ENCODE data around the gene DCTN3.
A peak's percentile ranks its signal among the peaks of the same experiment; 100 is the strongest.

The DCTN3 gene

GRCh38 chr9:34570809-34571480, 49.4 kb downstream of the DCTN3 start:
- no peak for DNase-seq

GRCh38 chr9:34570376-34570775, 49.9 kb downstream of the DCTN3 start:
- DNase-seq: no peak

DNA sequence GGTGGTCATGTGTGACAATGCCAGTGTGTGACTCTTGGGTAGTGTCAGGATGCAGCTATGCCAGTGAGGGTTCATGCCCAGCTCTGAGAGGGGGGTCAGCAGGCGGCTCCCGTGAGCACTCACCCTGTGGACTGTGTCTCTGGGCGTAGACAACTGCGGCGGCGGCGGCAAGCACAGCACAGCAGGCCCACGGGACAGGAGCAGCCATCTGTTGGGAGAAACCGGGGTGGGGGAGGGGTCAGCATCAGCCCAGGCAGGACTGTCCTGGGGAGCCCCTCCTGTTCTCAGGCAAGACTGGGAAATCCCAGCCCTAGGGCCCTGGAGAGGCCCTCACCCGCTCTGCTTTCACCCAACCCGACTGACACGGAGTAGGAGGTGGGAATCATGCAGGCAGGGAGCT, 51.5 kb downstream of the DCTN3 start:
- peak; percentile 67 for DNase-seq

DNA sequence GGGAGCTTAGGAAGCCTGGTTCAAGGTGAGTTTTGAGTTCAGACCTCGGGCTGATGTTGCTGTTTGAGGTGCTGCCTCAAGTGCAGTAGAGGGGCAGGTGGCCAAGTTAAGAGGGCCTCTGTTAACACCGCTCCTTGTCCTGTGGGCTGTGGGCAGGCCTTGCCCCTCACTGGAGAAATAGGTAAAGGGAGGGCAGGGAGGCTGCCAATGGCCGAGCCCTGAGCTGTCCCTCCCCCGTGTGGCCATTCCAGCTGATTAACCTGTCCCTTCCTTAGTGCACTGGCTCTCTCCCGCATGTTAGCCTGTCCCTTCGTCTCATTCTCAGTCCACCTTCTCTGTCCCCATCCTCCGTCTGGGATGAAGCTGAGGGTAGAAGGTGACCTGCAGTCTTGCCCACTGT, 52.2 kb downstream of the DCTN3 start:
- no peak for DNase-seq

DNA sequence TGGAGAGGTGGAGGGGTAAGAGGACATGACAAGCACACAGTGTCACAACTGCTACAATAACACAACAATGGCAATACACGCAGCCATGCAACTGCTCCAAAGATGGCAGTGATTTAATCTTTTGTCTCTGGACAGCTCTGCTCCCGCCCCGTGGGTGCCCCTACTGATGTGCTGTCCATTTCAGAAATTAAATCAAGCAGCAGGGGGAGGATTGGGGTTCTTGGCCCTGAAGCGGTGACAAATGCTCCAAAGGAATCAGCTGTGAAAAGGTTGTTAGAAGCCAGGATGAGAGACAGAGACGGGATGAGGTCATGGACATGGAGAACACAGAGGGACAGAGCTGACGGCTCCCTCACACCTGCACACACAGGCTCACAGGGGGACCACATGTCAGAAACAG, 53.3 kb downstream of the DCTN3 start:
- DNase-seq: no peak

- DNase-seq: no peak
Observed at GRCh38 chr9:34566322-34566721, 54.0 kb downstream of the DCTN3 start.

DNA sequence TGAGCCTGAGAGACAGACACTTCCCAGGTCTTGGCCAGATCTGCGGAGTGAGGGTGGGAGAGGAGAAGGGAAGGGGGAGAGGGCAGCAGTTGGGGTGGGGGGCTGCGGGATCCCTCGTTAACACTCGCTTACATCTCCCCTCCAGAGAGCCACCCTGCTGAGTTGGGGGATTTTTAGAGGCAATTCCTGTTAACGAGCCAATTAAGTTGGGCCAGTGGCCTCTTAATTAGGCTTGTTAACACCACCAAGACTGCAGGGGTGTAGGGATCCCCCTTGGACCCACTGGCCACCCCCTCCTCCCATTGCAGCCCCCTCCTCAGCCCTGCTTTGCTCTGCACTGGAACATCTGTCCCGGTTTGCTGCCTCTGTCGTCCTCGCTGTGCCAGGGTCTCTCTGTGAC, 54.4 kb downstream of the DCTN3 start:
- DNase-seq: no peak

GRCh38 chr9:34564617-34565016, 55.7 kb downstream of the DCTN3 start:
- no peak for DNase-seq

Measured in eye (tissue), 1 donor.